ENCODE data around the gene CKAP2.

DNA sequence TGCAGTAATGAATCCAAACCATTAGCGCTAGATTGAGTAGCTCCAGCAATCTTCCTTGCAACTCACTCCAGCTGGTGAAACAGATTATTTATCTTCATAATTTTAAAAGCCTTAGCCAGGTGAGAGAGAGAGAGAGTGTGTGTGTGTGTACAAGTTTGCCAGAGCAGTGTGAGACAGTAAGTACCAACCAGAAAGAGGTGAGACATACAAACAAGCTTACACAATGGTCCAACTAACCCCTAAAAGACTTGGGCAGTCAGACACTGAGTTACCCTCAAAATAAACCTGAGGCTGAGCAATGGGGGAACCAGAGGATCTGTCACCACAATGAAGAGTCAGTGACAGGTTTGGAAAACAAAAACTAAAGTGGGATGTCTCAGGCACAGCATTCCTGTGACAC is 41.2 kb upstream of the CKAP2 start:
- TF ChIP-seq, protein P1, sequence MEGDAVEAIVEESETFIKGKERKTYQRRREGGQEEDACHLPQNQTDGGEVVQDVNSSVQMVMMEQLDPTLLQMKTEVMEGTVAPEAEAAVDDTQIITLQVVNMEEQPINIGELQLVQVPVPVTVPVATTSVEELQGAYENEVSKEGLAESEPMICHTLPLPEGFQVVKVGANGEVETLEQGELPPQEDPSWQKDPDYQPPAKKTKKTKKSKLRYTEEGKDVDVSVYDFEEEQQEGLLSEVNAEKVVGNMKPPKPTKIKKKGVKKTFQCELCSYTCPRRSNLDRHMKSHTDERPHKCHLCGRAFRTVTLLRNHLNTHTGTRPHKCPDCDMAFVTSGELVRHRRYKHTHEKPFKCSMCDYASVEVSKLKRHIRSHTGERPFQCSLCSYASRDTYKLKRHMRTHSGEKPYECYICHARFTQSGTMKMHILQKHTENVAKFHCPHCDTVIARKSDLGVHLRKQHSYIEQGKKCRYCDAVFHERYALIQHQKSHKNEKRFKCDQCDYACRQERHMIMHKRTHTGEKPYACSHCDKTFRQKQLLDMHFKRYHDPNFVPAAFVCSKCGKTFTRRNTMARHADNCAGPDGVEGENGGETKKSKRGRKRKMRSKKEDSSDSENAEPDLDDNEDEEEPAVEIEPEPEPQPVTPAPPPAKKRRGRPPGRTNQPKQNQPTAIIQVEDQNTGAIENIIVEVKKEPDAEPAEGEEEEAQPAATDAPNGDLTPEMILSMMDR (IDR thresholded peaks at IDR 0.05), result no peak
- TF ChIP-seq POLR2AphosphoS5 (IDR thresholded peaks at IDR 0.05; ENCODE audit: insufficient read depth in 1 of 2, low read depth in 1 of 2), result no peak
- TF ChIP-seq POLR2A (IDR thresholded peaks at IDR 0.05), result no peak
